ENCODE data around the gene CCDC187. TPM values are rescaled to one million over a fixed set of nuclear protein-coding genes. Genes with fewer than 3 reads are reported as not detected.

The CCDC187 gene
- total and polyA plus RNA-seq, 2 of the 8 experiments (the other 6 are each of a cell fraction or from before 2014, with no cell fraction given): 0.02 TPM; not detected in 1

- no peak overlapping the region for H3K4ac ChIP-seq (replicated peaks; ENCODE audit: insufficient read length, low read depth, low read length)
- no peak overlapping the region for H3K27ac ChIP-seq (ENCODE audit: low read depth, low read length)
- no peak overlapping the region for H2AFZ ChIP-seq (ENCODE audit: low read length)
- ChIA-PET CTCF (ENCODE audit: partially characterized antibody) (interaction anchor here (3.7 kb wide), 1 partner anchor 20 kb away, joined by 20 read pairs; no protein-coding TSS in a partner anchor), POLR2A (ENCODE audit: partially characterized antibody) (interaction anchor here (1.8 kb wide), 1 partner anchor 11 kb away, joined by 7 read pairs; no protein-coding TSS in a partner anchor)
- H3K79me2 ChIP-seq (ENCODE audit: control insufficient read depth in 1 of 2, insufficient read depth in 2 of 2, low read length in 2 of 2): no peaks in the 10 kb centered on the region
- no peak overlapping the region for H2BK20ac ChIP-seq (ENCODE audit: low read length)
- 91% methylated on average over 11 of the region's 11 CpGs; no CpG with 5 or more reads in 1 of the 2 experiments for WGBS, 2 experiments (ENCODE audit: extremely low coverage in 1 of 2, insufficient coverage in 1 of 2, insufficient read length in 1 of 2, insufficient replicate concordance in 2 of 2, low coverage in 1 of 2, low lambda C conversion rate in 2 of 2, missing lambda C conversion rate in 1 of 2)
- H3K79me1 ChIP-seq (ENCODE audit: low read depth, low read length): 0 out of 2 replicates have a peak, but pooled peaks cover 2% of the 10 kb centered on the region
- H2BK12ac ChIP-seq (ENCODE audit: low read depth, low read length): no peak overlapping the region
- H3K27me3 ChIP-seq (replicated peaks in 1 of 4; ENCODE audit: control insufficient read depth in 3 of 4, extremely low read depth in 1 of 4, insufficient read depth in 3 of 4, low read length in 3 of 4): no peaks in the 10 kb centered on the region
- no peaks in the 10 kb centered on the region for H3K9me3 ChIP-seq (ENCODE audit: insufficient read depth in 2 of 2, low read depth in 1 of 2, low read length in 1 of 2)
- peaks cover 0 to 8% of the 10 kb centered on the region in 2 experiments for H4K20me1 ChIP-seq (replicated peaks in 1 of 2; ENCODE audit: control insufficient read depth in 1 of 2, insufficient read depth in 2 of 2, low read length in 2 of 2)
- no peak overlapping the region for H3K18ac ChIP-seq (ENCODE audit: extremely low read depth, low read length)
- no peak overlapping the region for H2BK5ac ChIP-seq (ENCODE audit: low read depth, low read length)
- H4K8ac ChIP-seq (ENCODE audit: extremely low read depth, insufficient read depth, low read length): no peak overlapping the region
- H2BK120ac ChIP-seq (replicated peaks; ENCODE audit: low read depth, low read length): no peak overlapping the region
- no peak overlapping the region for H3K4me3 ChIP-seq (ENCODE audit: extremely low read depth in 1 of 4, insufficient read depth in 2 of 4, low read depth in 3 of 4, low read length in 4 of 4)
- H3K9ac ChIP-seq (replicated peaks in 1 of 4; ENCODE audit: extremely low read depth in 1 of 4, low read depth in 3 of 4, low read length in 3 of 4): no peak overlapping the region
- H3K14ac ChIP-seq (ENCODE audit: insufficient read length): no peak overlapping the region
- no peak overlapping the region for H4K91ac ChIP-seq (replicated peaks; ENCODE audit: insufficient read length, low read length)
- no peak overlapping the region for H3K23ac ChIP-seq (ENCODE audit: insufficient read length)
- peaks cover 2% of the 10 kb centered on the region; the same call in 1 of the 2 replicates for H3K23me2 ChIP-seq (ENCODE audit: low read depth, low read length)
- peaks cover 0 to 3% (median 0%) of the 10 kb centered on the region in 4 experiments; a peak in 2 of 8 replicates for H3K36me3 ChIP-seq (ENCODE audit: control insufficient read depth in 2 of 4, insufficient read depth in 4 of 4, low read length in 3 of 4)
- no peak overlapping the region for H2BK15ac ChIP-seq (ENCODE audit: low read length)
- no peak overlapping the region for H3K4me2 ChIP-seq (ENCODE audit: insufficient read depth in 1 of 2, low read depth in 2 of 2, low read length in 2 of 2)
- no peak overlapping the region for H3K56ac ChIP-seq (replicated peaks; ENCODE audit: insufficient read length, low read depth, low read length)
- no peak overlapping the region for H4K5ac ChIP-seq (ENCODE audit: insufficient read length, low read depth, low read length)
- H2AK5ac ChIP-seq (ENCODE audit: low read depth, low read length): no peak overlapping the region
- peaks cover 0 to 17% (median 7%) of the 10 kb centered on the region in 4 experiments; a peak in 5 of 7 replicates for H3K4me1 ChIP-seq (replicated peaks in 1 of 4; ENCODE audit: control insufficient read depth in 3 of 4, insufficient read depth in 4 of 4, low read length in 3 of 4)
- no peak for FAIRE-seq
- no peak for TF ChIP-seq RBBP5 (IDR thresholded peaks at IDR 0.05; ENCODE audit: borderline replicate concordance, low read depth, low read length)
- TF ChIP-seq POU5F1 (IDR thresholded peaks at IDR 0.05; ENCODE audit: low read depth, low read length): no peak
- TF ChIP-seq CHD1 (IDR thresholded peaks at IDR 0.05; ENCODE audit: low read depth, low read length): no peak
- no peak for DNase-seq (ENCODE audit: low read depth in 1 of 2, low spot score in 2 of 2)
Observed at GRCh38 chr9:136332482-136332983, 28.6 kb upstream of the CCDC187 start.
